Activated T-cell treated with anti-CD3 and anti-CD28 coated beads, Interleukin-2, amount 50 U/mL, for 4 hours (primary cell): ENCODE measurements around the gene RERE. TPM values are rescaled to one million over a fixed set of nuclear protein-coding genes. Genes with fewer than 3 reads are reported as not detected.

Experiments
- ATAC-seq, 2 donors: fragments of 200-7000 bp; cut with Tn5 transposase; one replicate each; pipeline ENCODE4 v1.10.0; 2021
- DNase-seq: peaks from one replicate; pipeline ENCODE4 v3.0.0-alpha.2; 2020
- H3K27me3 Mint-ChIP-seq: one replicate; pipeline ENCODE4 v1.8.0; 2021; ENCODE audit warnings: low read depth, mixed read lengths
- H3K36me3 Mint-ChIP-seq: one replicate; pipeline ENCODE4 v1.8.0; 2022; ENCODE audit warnings: mixed read lengths; ENCODE audit not compliant: insufficient read depth
- H3K4me1 Mint-ChIP-seq: one replicate; pipeline ENCODE4 v1.8.0; 2021; ENCODE audit warnings: low read depth, mixed read lengths
- H3K4me3 Mint-ChIP-seq: one replicate; pipeline ENCODE4 v1.8.0; 2021; ENCODE audit warnings: mild to moderate bottlenecking, moderate library complexity, mixed read lengths
- H3K9me3 Mint-ChIP-seq: one replicate; pipeline ENCODE4 v1.8.0; 2021; ENCODE audit warnings: mixed read lengths
- total RNA-seq, 3 donors: library from RNA; stranded (reverse); gene quantifications; one replicate each; pipeline ENCODE4 v1.2.1, GENCODE V29; 2021

The RERE gene
- total RNA-seq, 3 donors from 2014 or later, result 40.5 to 53.4 (median 47.8) TPM

DNA sequence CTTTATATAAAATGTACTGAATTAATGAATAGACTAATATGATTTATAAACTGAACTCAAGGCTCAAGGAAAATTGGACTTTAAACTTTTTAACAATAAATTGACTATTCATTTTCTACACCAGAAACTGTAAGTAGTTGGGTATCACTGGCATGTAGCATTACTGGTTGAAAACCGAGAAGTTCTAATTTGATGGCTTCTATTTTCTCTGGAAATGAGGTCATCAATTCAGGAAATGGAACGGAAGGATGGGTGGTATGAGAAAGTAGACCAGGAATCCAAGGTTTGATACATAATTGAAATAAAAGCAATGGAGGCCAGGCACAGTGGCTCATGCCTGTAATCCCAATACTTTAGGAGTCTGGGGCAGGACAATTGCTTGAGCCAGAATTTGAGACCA lies 50.4 kb downstream of the RERE start:
- no peak overlapping the region for H3K4me3 Mint-ChIP-seq
- H3K9me3 Mint-ChIP-seq, result no peaks in the 10 kb centered on the region
- H3K27me3 Mint-ChIP-seq, result no peaks in the 10 kb centered on the region
- DNase-seq (no peak), ATAC-seq (no peak)
- H3K4me1 Mint-ChIP-seq, result peaks cover 6% of the 10 kb centered on the region
- H3K36me3 Mint-ChIP-seq, result peaks cover 12% of the 10 kb centered on the region

DNA sequence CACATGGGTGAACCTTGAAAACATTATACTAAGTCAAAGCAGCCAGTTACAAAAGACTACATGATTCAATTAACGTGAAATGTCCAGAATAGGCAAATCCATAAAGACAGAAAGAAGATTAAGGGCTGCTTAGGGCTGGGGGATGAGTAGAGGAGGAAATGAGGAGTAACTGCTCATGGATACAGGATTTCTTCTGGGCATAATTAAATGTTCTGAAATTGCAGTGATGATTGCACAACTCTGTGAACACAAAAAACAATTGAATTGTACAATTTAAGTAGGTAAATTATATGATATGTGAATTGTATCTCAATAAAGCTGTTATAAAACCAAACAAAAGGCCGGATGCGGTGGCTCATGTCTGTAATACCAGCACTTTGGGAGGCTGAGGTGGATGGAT lies 52.2 kb downstream of the RERE start:
- peaks cover 6% of the 10 kb centered on the region for H3K4me1 Mint-ChIP-seq
- H3K4me3 Mint-ChIP-seq, result no peak overlapping the region
- ATAC-seq, result no peak

DNA sequence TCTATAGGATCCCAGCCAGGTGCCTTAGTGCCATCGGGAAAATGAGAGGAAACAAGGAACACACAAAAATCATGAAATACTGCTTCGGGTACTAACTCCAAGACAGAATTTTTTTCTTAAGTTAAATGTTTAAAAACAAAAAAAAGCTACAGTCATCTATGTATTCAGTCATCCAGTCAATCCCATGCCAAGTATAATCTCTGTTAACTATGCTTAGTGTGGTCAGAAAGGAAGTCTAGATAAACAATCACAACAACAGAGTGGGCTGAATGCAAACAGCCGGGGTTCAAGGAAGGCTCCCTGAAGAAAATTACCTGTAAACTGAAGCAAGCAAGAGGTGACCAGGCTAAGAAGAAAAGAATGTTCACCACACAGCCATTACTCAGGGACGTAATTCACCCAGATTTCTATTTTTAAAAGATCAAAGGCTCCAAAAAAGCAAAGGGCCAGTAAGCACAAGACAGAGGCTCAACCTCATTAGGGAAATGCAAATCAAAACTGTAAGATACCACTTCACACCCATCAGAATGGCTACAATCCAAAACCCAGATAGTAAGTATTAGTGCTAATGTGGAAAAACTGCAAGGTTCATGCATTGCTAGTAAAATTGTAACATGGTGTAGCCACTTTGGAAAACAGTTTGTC lies 53.0 kb downstream of the RERE start:
- Mint-ChIP-seq H3K4me3 (no peak overlapping the region), H3K4me1 (peaks cover 6% of the 10 kb centered on the region), H3K9me3 (no peaks in the 10 kb centered on the region), H3K36me3 (peaks cover 12% of the 10 kb centered on the region), H3K27me3 (no peaks in the 10 kb centered on the region)
- DNase-seq (no peak), ATAC-seq (no peak)

More for the DNA sequence above, 52.2 kb downstream of the RERE start:
- no peaks in the 10 kb centered on the region for H3K9me3 Mint-ChIP-seq
- no peak for DNase-seq
- peaks cover 12% of the 10 kb centered on the region for H3K36me3 Mint-ChIP-seq
- H3K27me3 Mint-ChIP-seq, result no peaks in the 10 kb centered on the region

DNA sequence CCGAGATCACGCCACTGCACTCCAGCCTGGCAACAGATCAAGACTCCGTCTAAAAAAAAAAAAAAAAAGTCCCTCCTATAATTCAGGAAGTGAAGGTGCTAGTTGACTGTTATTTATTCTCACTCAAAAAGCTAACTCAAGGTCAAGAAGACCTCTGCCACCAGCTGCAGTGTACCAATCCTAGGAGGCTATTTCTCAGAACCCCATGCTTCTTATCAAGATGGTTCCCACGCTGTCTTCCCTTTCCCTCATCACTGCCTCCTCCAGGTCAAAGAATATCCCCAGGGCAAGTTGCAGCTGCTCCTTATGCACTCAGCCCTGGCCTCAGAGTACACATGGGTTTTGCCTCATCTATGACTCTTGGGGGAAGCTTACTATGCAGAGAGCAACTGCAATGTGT lies 53.6 kb downstream of the RERE start:
- no peak for ATAC-seq
- Mint-ChIP-seq H3K36me3 (peaks cover 11% of the 10 kb centered on the region), H3K27me3 (no peaks in the 10 kb centered on the region), H3K4me3 (no peak overlapping the region), H3K4me1 (peaks cover 6% of the 10 kb centered on the region), H3K9me3 (no peaks in the 10 kb centered on the region)
- DNase-seq, result no peak

DNA sequence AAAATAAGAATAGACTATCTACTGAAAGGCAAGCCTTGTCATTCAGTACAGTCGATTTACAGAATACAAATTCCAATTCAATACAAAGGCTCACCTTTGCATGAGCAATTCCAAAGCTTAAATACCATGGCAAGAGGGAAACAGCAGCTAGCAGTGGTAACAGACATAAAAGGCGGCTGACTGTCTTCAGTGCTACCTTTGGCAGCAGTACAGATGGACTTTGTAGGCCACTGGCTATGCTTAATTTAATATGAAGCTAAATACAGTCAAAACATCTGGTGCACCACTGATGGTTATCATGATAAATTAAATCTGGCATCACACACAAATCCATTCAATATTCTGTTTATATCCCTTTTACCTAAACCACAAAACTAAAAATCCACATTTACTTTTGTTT lies 62.4 kb downstream of the RERE start:
- DNase-seq (no peak), ATAC-seq (no peak)
- H3K9me3 Mint-ChIP-seq, result no peaks in the 10 kb centered on the region
- H3K27me3 Mint-ChIP-seq, result no peaks in the 10 kb centered on the region
- no peak overlapping the region for H3K4me3 Mint-ChIP-seq
- H3K4me1 Mint-ChIP-seq, result peaks cover 20% of the 10 kb centered on the region
- peaks cover 6% of the 10 kb centered on the region for H3K36me3 Mint-ChIP-seq

DNA sequence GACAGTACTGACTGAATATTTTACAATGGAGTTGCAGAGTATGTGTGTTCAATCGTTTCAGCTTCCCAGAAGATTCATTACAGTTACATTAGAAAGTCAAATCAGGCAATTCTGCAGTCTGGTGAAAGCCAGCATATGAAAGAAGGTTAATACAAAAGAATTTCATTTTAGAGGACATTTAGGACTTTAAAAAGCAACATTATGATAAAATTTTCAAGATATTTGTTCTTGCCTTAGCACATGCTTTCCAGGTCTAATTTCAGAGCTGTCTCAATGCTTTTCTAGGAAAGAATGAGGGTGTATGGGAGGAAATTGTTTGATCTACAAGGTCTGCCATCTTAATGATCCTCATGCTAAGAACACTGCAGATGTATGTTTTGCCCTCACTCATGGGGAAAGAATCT lies 63.2 kb downstream of the RERE start:
- peaks cover 8% of the 10 kb centered on the region for H3K36me3 Mint-ChIP-seq
- H3K4me3 Mint-ChIP-seq, result no peak overlapping the region
- ATAC-seq, result no peak
- peaks cover 20% of the 10 kb centered on the region for H3K4me1 Mint-ChIP-seq
- no peak for DNase-seq
- no peaks in the 10 kb centered on the region for H3K9me3 Mint-ChIP-seq
- H3K27me3 Mint-ChIP-seq, result no peaks in the 10 kb centered on the region

DNA sequence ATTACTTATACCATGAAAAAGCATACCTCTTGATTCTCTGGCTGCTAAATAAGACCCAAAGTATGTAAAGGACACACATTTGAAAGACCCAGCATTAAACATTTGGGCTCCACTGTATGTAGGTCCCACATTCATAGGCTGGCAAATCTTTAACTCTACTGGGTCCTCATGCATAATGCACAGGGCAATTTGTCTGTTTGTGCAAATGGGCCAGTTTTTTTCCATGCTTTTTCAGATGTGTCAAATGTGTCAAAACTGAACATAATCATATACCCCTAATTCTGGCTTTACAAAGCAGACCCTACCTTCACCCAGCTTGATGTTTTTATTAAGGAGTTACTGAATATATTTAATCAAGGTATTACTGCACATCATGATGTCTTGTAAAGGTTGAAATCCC lies 63.7 kb downstream of the RERE start:
- H3K27me3 Mint-ChIP-seq, result no peaks in the 10 kb centered on the region
- peaks cover 20% of the 10 kb centered on the region for H3K4me1 Mint-ChIP-seq
- DNase-seq (no peak), ATAC-seq (no peak)
- no peak overlapping the region for H3K4me3 Mint-ChIP-seq
- peaks cover 8% of the 10 kb centered on the region for H3K36me3 Mint-ChIP-seq
- H3K9me3 Mint-ChIP-seq, result no peaks in the 10 kb centered on the region

DNA sequence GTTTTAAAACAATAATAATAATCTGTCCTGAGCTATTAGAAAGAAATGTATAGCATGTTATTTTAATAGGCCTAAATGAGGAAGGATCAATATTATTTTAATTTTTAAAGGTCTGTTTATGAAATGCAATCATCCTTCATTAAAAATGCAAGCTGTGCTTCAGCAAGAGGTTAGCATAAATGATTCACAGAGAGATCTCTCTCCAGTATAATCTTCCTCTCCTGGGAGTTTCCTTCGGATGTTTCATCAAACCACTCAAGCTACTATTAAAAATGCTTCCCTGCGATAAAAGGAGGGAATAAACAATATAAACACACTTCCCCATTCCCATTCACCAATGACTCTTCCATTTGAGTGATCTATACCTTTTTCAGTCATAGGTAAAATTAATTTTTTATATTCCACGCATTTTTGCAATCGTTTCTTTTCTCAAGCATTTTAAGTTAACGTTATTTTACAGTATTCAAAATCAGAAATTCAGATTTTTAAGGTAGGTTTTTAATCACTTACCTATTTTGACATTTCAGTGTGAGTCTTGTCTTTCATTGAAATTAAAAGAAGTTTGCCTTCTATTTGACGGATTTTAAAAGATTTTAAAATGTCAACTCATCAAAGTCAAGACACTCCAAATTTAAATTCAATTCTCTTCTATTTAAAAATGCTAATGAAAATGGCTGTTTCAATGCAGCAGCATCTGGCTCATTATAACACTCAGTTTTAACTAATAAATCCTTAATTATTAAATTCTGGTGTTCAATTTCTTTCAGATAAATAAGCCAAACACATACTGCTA lies 64.3 kb downstream of the RERE start:
- no peak overlapping the region for H3K4me3 Mint-ChIP-seq
- H3K9me3 Mint-ChIP-seq, result no peaks in the 10 kb centered on the region
- peaks cover 20% of the 10 kb centered on the region for H3K4me1 Mint-ChIP-seq
- no peak for DNase-seq
- no peak for ATAC-seq
- H3K36me3 Mint-ChIP-seq, result peaks cover 8% of the 10 kb centered on the region
- no peaks in the 10 kb centered on the region for H3K27me3 Mint-ChIP-seq

DNA sequence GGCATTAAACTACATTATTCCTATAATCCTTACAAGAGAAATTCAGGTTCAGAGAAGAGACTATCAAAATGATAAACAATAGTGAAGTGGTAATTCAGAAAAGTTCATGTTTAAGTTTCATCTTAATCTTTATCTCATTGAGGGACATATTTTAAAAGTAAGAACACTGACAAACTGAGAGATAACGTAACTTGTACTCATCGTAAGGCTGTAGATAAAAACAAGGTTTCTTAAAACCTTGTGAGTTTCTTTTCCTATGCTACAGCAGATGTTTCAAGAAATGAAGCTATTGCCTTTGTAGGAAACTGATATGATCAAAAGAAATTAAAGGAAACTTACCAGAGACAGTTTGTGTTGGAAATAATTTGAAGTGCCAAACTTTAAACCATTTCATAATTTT lies 65.0 kb downstream of the RERE start:
- peaks cover 8% of the 10 kb centered on the region for H3K36me3 Mint-ChIP-seq
- H3K4me1 Mint-ChIP-seq, result peaks cover 20% of the 10 kb centered on the region
- DNase-seq (no peak), ATAC-seq (peak; percentile 52 to 72)
- H3K27me3 Mint-ChIP-seq, result no peaks in the 10 kb centered on the region
- H3K4me3 Mint-ChIP-seq, result no peak overlapping the region
- H3K9me3 Mint-ChIP-seq, result no peaks in the 10 kb centered on the region

DNA sequence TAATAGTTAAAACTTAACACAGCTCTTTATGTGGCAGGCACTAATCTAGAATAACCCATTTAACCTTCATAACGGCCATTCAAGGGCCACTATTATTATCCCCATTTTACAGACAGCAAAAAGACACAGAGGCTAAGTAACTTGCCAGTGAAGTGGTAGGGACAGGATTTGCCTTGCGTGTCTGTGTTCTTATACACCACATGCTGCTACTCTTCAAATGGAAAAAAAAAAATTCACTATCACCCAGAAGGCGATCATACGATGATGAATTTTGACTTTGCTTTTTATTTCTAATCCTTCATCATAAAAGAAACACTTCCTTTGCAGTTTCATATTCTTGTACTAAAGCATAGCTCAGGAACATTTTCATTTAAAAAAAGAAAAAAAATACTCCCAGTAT lies 65.5 kb downstream of the RERE start:
- Mint-ChIP-seq H3K4me3 (peak overlapping the region; percentile 38), H3K9me3 (no peaks in the 10 kb centered on the region)

DNA sequence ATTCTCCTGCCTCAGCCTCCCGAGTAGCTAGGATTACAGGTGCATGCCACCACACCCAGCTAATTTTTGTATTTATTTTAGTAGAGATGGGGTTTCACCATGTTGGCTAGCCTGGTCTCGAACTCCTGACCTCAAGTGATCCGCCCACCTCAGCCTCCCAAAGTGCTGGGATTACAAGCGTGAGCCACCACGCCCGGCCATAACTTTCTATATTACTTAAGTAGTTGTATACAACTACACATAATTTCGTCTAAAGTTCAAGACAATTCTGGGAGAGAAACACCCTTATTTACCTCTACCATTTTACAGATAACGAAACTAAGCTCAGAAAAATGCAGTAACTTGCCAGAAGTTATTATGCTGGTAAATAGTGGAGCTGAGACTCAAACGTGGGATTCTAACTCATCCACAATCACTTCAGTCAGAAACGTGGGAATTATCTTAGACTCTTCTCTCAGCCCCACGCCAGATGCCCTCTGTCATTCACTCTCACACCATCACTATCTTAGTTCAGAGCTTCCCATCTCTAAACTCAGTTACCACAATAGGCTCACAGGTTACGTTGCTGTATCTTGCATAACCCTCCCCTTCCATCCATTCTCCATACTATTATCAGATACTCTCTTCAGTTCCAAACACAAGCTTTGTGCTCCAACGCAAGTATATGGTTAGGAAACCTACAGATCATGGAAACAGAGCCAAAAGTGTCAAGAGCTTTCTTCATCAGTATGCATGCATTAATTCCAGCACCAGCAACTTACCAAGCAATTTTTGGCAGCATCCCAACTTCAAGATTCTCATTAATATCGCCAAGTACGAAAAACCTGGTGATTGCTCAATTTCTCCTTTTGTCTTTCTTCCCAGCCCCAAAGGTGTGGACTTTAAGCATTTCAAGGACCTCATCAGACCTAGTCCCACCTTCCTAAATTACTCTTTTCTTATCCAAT lies 69.3 kb downstream of the RERE start:
- Mint-ChIP-seq H3K27me3 (no peaks in the 10 kb centered on the region), H3K4me3 (no peak overlapping the region), H3K36me3 (peaks cover 6% of the 10 kb centered on the region), H3K9me3 (no peaks in the 10 kb centered on the region), H3K4me1 (peaks cover 14% of the 10 kb centered on the region)
- ATAC-seq (no peak), DNase-seq (no peak)

More for the DNA sequence above, 65.5 kb downstream of the RERE start:
- H3K27me3 Mint-ChIP-seq, result no peaks in the 10 kb centered on the region
- H3K36me3 Mint-ChIP-seq, result peaks cover 8% of the 10 kb centered on the region
- peak; percentile 28 to 57 for ATAC-seq
- H3K4me1 Mint-ChIP-seq, result peaks cover 20% of the 10 kb centered on the region
- no peak for DNase-seq

DNA sequence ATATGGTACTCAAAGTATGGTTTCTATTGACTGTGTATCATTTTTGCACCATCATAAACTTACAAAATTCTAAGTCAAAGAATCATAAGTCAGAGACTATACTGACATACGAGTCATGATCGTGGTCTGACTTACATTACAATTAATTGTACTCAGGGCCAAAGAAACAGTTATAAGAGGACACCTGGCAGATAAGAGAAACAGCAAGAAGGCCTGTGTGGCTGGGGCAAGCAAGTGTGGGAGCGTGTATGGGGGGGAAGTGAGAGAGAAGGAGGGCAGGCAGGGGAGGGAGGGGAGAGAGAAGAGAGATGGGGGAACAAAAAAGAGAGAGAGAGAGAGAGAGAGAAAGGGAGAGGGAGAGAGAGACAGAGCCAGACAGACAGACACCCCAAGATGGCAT lies 70.9 kb downstream of the RERE start:
- Mint-ChIP-seq H3K36me3 (peaks cover 4% of the 10 kb centered on the region), H3K4me1 (peaks cover 5% of the 10 kb centered on the region), H3K27me3 (no peaks in the 10 kb centered on the region), H3K9me3 (no peaks in the 10 kb centered on the region), H3K4me3 (no peak overlapping the region)
- ATAC-seq (peak; percentile 46 to 60), DNase-seq (no peak)

DNA sequence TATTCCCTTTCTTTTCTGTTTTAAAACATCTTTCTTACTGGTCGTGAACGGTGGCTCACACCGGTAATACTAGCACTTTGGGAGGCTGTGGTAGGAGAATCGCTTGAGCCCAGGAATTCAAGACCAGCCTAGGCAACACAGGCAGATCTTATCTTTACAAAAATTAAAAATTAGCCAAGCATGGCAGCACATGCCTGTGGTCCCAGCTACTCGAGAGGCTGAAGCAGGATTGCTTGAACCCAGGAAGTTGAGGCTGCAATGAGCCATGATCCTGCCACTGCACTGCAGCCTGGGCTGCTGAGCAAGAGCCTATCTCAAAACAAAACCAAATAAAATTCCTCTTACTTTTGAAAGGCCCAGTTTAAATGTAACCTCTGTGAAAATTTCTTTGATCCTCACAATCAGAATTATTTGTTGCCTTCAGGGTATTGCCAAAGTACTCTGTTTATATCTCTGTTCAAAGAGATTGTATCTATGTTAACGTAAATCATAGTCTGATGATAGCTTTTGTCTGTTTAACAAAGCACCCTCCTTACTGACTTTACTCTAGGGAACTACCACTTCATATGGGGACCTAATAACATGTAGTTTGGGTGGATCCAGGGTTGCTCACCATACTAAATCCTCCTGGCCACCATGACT lies 71.6 kb downstream of the RERE start:
- Mint-ChIP-seq H3K36me3 (peaks cover 7% of the 10 kb centered on the region), H3K4me1 (peaks cover 5% of the 10 kb centered on the region), H3K27me3 (no peaks in the 10 kb centered on the region), H3K9me3 (no peaks in the 10 kb centered on the region), H3K4me3 (no peak overlapping the region)
- DNase-seq, result no peak
- peak in 1 of 2 donors; percentile 14 for ATAC-seq

DNA sequence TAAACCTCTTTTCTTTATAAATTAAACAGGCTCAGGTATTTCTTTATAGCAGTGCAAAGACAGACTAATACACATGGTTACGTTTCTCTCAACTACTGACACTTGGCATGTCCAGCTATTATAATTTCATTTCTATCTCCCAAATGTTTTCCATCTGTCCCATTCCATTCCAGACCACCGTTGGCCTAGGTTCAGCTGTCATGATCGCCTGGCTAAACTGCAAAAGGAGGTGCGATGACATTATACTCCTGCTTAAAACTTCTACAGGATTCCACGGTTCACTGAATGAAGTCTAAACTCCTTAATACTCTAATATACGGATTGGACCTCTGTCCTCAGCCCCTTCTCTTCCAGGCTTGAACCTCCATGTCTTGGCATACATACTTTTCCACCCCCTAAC lies 72.1 kb downstream of the RERE start:
- no peak for ATAC-seq
- no peaks in the 10 kb centered on the region for H3K27me3 Mint-ChIP-seq
- H3K4me3 Mint-ChIP-seq, result no peak overlapping the region
- peaks cover 5% of the 10 kb centered on the region for H3K4me1 Mint-ChIP-seq
- no peaks in the 10 kb centered on the region for H3K9me3 Mint-ChIP-seq
- DNase-seq, result no peak
- peaks cover 7% of the 10 kb centered on the region for H3K36me3 Mint-ChIP-seq
